ENCODE data around the gene CABP4. TPM values are rescaled to one million over a fixed set of nuclear protein-coding genes. Genes with fewer than 3 reads are reported as not detected.

The CABP4 gene
- total RNA-seq, 1 experiment from 2014 or later, result not detected

DNA sequence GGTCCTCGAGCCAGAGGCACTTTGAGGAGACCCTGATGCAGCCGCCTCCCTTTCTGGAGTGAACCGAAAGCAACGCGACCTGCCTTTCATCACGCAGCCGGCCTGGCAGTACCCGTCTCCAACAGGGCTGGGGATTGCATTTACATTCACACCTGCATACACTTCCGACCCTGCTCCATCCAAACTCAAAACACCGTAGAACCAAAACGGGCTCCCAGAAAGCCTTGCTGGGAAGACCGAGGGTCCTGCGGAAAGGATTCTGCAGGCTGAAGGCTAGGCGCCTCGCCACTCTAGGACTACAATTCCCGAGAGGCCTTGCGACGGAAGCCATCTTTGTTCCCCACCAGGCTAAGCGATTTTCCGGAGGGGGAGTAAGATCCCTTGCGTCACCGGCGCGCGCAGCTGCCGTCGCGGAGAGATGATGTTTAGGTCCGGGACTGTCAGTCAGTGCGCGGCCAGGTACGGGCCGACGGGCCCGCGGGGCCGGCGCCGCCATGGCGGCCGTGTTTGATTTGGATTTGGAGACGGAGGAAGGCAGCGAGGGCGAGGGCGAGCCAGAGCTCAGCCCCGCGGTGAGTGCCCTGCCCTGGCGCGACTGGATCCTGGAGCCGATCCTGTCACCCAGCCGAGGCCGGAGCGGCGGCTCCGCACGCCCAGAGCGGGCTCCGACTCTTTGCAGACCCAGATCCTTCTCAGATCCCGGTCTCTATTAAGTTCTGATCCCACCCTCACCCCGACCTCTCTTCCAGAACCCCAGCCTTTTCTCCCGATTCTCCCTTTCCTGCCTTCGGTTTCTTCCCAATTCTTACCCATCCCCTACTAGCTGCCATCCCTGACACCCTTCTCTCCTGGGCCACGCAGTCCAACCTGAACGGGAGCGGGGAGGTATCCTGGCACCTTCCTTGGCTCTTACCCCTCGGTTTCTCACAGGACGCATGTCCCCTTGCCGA lies 26.8 kb upstream of the CABP4 start, which contains the start of gene RPS6KB2:
Gene RPS6KB2, plus strand, starts transcription at position 443 of the 950 bp plus-strand sequence. Its CDS starts 52 bp downstream, at position 495.
- peak; percentile 100 for DNase-seq
- no peaks in the 10 kb centered on the region for H3K27me3 ChIP-seq (ENCODE audit: control insufficient read depth, insufficient read depth, low read length)

DNA sequence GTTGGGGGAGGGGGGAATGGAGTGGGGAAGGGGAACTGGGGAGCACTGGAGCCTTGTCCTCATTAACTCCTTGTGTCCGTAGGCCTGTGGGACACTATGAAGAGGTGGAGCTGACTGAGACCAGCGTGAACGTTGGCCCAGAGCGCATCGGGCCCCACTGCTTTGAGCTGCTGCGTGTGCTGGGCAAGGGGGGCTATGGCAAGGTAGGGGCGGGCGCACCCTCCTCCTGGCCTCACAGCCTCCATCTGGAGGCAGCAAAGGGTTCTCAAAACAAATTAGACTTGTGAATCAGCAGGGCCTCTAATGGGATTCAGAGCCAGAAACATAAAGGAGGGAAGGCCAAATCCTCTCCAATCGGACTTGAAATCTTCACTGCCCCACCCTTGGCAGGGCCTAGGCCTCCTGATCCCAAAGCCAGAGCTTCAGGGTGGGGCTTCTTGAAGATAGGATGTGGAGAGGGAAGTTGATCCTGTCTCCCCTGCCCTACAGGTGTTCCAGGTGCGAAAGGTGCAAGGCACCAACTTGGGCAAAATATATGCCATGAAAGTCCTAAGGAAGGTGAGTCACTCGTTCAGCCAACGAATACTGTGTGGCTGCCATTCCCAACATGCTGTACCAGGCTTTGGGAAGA lies 26.0 kb upstream of the CABP4 start:
- no peak for DNase-seq
- H3K36me3 ChIP-seq (replicated peaks; ENCODE audit: control insufficient read depth, insufficient read depth, low read length), result peaks cover 12% of the 10 kb centered on the region
- no peaks in the 10 kb centered on the region for H3K27me3 ChIP-seq (ENCODE audit: control insufficient read depth, insufficient read depth, low read length)

More for the DNA sequence above, 26.8 kb upstream of the CABP4 start, which contains the start of gene RPS6KB2:
- Histone ChIP-seq H3K4me3 (ENCODE audit: insufficient read depth, low read depth, low read length) (peak within 1 kb of the TSS; percentile 98), H3K36me3 (replicated peaks; ENCODE audit: control insufficient read depth, insufficient read depth, low read length) (peaks cover 12% of the 10 kb centered on the region)

DNA sequence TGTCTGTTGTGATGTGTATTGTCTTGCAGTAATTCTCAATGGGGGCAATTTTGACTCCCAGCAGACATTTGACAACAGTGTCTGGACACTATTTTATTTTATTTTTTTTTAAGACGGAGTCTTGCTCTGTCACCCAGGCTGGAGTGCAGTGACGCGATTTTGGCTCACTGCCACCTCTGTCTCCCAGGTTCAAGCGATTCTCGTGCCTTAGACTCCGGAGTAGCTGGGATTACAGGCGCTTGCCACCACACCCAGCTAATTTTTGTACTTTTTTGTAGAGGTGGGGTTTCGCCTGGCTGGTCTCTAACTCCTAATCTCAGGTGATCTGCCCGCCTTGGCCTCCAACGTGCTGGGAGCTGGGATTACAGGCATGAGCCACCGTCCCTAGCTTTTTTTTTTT lies 25.4 kb upstream of the CABP4 start:
- no peak for DNase-seq
- H3K36me3 ChIP-seq (replicated peaks; ENCODE audit: control insufficient read depth, insufficient read depth, low read length), result peaks cover 12% of the 10 kb centered on the region
- H3K4me3 ChIP-seq (ENCODE audit: insufficient read depth, low read depth, low read length), result no peak overlapping the region
- H3K27me3 ChIP-seq (ENCODE audit: control insufficient read depth, insufficient read depth, low read length), result no peaks in the 10 kb centered on the region

More for the DNA sequence above, 26.0 kb upstream of the CABP4 start:
- peak overlapping the region; percentile 98 for H3K4me3 ChIP-seq (ENCODE audit: insufficient read depth, low read depth, low read length)

DNA sequence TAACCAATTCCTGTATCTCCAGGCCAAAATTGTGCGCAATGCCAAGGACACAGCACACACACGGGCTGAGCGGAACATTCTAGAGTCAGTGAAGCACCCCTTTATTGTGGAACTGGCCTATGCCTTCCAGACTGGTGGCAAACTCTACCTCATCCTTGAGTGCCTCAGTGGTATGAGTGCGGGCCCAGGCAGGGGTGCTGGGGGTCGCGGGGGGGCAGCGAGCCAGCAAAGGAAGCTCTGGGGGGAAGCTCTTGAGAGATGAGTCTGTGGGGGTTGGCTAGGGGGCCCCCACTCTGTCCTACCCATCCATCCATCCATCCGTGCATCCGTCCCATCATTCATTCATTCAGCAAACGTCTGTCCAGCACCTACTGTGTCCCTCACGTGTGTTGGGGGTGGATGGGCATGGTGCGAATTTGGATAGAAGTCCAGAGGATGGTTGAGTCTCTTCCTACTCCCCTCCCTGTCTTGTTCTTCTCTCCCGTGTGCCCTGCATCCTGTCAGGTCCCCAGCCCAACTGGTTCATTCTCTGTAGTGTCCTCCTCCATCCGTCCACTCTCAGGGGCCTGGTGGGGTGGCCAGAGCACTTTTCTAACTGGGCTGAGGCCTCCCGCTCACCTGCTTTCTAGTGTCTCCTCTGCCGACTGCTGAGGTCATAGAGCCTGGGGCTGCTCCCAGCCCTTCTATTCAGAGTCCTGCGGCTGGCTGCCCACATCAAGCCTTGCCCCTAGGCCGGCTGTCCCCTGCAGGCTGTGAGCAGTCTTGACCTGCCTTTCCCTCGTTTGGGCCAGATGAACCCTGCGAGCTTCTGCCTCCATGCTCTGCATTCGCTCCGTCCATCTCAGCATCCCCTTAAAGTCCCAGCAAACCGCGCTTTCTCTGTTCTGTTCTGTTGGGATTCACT lies 23.6 kb upstream of the CABP4 start:
- no peak overlapping the region for H3K4me3 ChIP-seq (ENCODE audit: insufficient read depth, low read depth, low read length)
- no peaks in the 10 kb centered on the region for H3K27me3 ChIP-seq (ENCODE audit: control insufficient read depth, insufficient read depth, low read length)
- no peak for DNase-seq
- H3K36me3 ChIP-seq (replicated peaks; ENCODE audit: control insufficient read depth, insufficient read depth, low read length), result peaks cover 13% of the 10 kb centered on the region

DNA sequence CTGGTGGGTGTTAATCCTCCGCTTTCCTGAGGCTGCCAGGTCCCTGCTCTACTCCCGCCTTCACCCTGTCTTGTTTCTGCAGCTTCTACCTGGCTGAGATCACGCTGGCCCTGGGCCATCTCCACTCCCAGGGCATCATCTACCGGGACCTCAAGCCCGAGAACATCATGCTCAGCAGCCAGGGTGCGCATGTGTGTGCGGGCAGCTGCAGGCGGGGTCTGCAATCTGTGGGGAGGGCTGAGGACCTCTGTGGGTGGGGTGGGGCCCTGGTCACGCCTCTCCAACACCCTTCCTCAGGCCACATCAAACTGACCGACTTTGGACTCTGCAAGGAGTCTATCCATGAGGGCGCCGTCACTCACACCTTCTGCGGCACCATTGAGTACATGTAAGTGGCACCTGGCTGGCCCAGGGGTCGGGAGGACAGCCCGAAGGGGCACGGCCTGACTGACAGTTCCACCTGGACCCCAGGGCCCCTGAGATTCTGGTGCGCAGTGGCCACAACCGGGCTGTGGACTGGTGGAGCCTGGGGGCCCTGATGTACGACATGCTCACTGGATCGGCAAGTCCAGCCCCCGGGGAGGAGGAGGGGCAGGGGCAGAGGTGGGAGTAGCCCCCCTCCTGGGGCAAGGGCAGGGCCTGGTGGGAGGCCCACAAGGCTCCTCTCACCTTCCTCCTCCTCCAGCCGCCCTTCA lies 22.4 kb upstream of the CABP4 start:
- DNase-seq, result no peak
- Histone ChIP-seq H3K4me3 (ENCODE audit: insufficient read depth, low read depth, low read length) (no peak overlapping the region), H3K27me3 (ENCODE audit: control insufficient read depth, insufficient read depth, low read length) (no peaks in the 10 kb centered on the region), H3K36me3 (replicated peaks; ENCODE audit: control insufficient read depth, insufficient read depth, low read length) (peaks cover 15% of the 10 kb centered on the region)

DNA sequence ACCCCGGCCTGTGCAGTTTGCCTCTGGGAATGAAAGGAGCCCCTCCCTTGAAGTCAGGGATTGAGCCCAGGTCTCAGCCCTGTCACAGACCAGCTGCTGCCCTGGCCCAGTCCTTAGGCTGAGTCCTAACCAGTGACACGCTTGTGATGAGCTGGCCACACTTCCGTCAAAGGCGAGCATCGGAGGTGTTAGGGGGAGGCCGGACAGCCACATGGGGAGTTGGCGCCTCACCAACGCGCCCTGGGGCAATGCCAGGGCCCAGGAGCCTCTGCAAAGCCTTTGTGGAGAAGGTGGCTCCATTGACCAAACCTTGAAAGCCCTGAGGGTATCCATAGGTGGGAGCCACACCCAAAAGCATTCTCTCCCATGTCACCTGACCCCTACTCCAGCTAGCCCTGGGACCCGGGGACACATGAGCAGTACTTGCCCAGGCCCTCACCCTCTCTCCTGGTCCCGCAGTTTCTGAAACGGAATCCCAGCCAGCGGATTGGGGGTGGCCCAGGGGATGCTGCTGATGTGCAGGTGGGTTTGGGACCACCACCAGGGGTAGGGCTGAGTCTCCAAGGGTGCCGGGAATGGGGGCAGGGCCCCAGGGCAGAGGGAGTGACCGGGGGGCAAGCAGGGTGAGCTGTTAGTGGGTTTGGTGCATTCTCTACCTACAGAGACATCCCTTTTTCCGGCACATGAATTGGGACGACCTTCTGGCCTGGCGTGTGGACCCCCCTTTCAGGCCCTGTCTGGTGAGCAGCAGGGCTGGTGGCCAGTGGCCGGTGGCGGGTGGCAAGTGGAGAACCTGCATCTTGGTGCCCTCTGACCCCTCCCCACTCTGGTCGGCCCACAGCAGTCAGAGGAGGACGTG lies 21.4 kb upstream of the CABP4 start:
- DNase-seq, result no peak
- Histone ChIP-seq H3K4me3 (ENCODE audit: insufficient read depth, low read depth, low read length) (no peak overlapping the region), H3K27me3 (ENCODE audit: control insufficient read depth, insufficient read depth, low read length) (no peaks in the 10 kb centered on the region), H3K36me3 (replicated peaks; ENCODE audit: control insufficient read depth, insufficient read depth, low read length) (peaks cover 15% of the 10 kb centered on the region)

DNA sequence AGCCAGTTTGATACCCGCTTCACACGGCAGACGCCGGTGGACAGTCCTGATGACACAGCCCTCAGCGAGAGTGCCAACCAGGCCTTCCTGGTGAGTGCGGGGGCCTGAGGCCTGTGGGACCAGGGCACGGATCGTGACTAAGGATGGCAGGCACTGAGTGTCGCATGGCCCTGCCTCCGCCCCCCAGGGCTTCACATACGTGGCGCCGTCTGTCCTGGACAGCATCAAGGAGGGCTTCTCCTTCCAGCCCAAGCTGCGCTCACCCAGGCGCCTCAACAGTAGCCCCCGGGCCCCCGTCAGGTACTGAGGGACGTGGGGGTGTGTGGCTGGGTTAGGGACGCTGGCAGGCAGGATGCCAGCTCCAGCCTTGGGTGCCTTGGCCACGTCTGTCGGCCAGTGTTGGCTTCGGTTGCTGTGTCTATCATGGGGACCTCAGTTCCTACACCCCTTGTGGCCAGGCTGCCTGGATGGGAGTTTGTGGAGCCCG lies 20.7 kb upstream of the CABP4 start:
- Histone ChIP-seq H3K4me3 (ENCODE audit: insufficient read depth, low read depth, low read length) (no peak overlapping the region), H3K27me3 (ENCODE audit: control insufficient read depth, insufficient read depth, low read length) (no peaks in the 10 kb centered on the region), H3K36me3 (replicated peaks; ENCODE audit: control insufficient read depth, insufficient read depth, low read length) (peaks cover 13% of the 10 kb centered on the region)
- DNase-seq, result no peak

DNA sequence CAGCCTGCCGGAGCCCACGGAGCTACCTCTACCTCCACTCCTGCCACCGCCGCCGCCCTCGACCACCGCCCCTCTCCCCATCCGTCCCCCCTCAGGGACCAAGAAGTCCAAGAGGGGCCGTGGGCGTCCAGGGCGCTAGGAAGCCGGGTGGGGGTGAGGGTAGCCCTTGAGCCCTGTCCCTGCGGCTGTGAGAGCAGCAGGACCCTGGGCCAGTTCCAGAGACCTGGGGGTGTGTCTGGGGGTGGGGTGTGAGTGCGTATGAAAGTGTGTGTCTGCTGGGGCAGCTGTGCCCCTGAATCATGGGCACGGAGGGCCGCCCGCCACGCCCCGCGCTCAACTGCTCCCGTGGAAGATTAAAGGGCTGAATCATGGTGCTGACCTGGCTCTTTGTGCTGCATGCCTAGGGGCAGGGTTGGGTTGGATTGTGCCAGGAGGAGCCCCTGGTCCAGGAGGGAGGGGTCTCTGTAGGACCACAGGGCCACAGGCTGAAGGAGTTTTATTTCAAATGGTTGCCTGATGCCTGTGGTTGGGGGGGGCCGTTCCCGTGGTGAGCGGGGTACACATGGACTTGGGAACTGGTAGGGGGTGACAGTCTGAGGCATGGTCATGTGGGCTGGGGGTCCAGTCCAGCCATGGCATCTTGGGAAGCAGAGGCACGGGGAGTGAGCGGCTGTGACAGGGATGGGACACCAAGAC lies 20.0 kb upstream of the CABP4 start:
- Histone ChIP-seq H3K27me3 (ENCODE audit: control insufficient read depth, insufficient read depth, low read length) (no peaks in the 10 kb centered on the region), H3K36me3 (replicated peaks; ENCODE audit: control insufficient read depth, insufficient read depth, low read length) (peaks cover 13% of the 10 kb centered on the region), H3K4me3 (ENCODE audit: insufficient read depth, low read depth, low read length) (no peak overlapping the region)
- no peak for DNase-seq

DNA sequence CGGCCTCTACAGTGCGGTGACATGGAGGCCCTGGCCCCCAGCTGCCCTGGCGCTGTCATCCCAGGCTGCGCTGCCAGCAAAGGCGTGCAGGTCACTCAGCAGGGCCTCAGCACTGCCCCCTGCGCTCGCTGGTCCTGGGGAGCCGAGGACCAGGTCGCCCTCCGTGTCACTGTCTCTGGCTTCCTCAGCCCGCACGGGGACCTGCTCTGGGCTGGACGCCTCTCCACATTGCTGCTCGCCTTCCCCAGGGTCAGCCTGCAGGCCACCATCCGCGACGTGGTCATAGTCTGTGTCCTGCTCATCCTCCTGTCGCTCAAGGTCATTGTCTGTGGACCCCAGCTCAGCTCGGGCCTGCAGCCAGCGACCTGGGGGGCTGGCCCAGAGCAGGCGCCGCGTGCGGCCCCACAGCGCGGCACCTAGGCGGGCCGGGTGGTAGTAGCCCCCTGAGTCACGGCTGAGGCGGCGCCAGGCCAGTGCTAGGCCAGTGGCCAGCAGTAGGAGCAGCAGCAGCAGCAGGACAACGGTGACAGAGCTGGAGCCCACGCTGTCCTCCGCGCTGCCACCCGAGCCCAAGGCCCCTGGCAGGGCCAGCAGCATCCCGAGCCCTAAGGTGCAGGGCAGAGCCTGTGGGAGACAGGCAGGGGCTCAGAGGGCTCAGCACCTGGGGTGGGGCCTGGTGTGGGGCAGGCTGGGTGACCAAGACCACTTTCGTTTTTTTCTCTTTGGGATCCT lies 19.3 kb upstream of the CABP4 start:
- Histone ChIP-seq H3K36me3 (replicated peaks; ENCODE audit: control insufficient read depth, insufficient read depth, low read length) (peaks cover 13% of the 10 kb centered on the region), H3K27me3 (ENCODE audit: control insufficient read depth, insufficient read depth, low read length) (no peaks in the 10 kb centered on the region), H3K4me3 (ENCODE audit: insufficient read depth, low read depth, low read length) (no peak overlapping the region)
- no peak for DNase-seq

DNA sequence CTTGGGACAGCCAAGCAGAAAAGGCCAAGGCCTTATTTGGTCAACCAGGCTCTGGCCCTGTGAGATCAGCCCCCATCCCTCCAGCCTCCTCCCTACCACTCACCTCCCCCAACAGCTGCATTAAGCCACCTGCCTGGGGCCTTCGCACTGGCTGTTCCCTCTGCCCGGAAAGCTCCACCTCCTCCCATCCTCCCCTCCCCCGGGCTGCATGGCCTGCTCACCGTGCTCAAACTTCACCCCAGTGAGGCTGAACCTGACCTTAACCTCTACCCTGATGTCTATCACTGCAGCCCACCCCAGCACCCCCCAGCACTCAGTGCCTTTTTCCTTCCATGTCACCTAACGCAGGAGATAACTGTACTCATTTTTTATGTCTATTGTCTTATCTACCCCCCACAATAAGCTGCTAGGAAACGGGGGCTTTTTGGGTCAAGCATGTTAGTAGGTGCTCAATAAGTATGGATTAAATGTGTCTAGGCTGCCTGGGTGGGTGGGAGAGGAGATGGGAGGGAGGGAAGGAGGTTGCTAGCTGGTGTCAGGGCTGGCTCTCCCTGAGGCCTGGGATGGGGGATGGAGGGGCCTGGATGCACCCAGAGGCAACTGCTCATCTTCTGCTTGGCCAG lies 18.6 kb upstream of the CABP4 start:
- peak; percentile 94 for DNase-seq
- Histone ChIP-seq H3K36me3 (replicated peaks; ENCODE audit: control insufficient read depth, insufficient read depth, low read length) (peaks cover 17% of the 10 kb centered on the region), H3K27me3 (ENCODE audit: control insufficient read depth, insufficient read depth, low read length) (no peaks in the 10 kb centered on the region), H3K4me3 (ENCODE audit: insufficient read depth, low read depth, low read length) (no peak overlapping the region)

DNA sequence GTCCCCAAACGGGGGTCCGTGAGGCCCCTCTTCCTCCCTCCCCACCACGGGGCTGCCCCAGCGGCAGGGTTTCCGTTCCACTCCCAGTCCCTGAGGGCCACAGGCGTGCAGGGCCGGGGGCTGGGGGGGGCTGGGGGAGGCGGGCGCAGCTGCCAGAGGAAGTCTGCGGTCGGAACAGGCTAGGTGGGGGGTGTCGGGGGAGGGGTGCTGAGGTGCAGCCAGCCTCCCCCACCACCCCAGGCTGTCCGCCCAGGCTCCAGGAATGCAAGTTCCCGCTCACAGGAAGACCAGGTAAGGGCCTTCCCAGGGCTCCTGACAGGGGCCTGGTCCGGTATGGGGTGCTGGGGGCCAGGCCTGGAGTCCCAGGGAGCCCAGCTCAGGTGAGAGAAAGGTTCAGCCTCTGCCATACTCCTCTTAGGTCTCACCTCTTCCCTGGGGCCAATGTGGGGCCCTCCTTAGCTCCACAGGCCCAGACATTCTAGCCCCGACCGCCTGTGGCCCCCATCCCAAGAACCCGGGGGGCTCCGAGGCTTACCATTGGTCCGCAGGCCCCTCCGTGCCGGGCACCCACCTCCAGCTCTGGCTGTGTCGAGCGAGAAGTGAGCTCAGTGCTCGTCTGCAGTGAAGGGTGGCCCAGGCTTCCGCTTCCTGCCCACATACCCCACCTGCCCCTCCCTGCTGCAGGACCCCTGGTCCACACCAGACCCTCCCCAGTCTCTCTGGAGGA lies 17.9 kb upstream of the CABP4 start, which contains the start of gene PTPRCAP:
Gene PTPRCAP, minus strand, starts transcription at position 601 of the 727 bp plus-strand sequence. Its CDS starts 63 bp downstream, at position 538.
- Histone ChIP-seq H3K36me3 (replicated peaks; ENCODE audit: control insufficient read depth, insufficient read depth, low read length) (peaks cover 14% of the 10 kb centered on the region), H3K4me3 (ENCODE audit: insufficient read depth, low read depth, low read length) (no peak within 1 kb of the TSS), H3K27me3 (ENCODE audit: control insufficient read depth, insufficient read depth, low read length) (no peaks in the 10 kb centered on the region)
- peak; percentile 87 for DNase-seq

All from H7 (cell line).